HCT116 (cell line): ENCODE results near the gene ADAT3. TPM values are rescaled to one million over a fixed set of nuclear protein-coding genes. Genes with fewer than 3 reads are reported as not detected.
A peak's percentile ranks its signal among the peaks of the same experiment; 100 is the strongest.

ENCODE experiments used
- ATAC-seq: fragments of 200-7000 bp; cut with Tn5 transposase; 2 replicates; pipeline ENCODE4 v1.9.1; 2020; ENCODE audit warnings: mild to moderate bottlenecking, moderate library complexity
- BruUV-seq: library from RNA; stranded (reverse); fragments of 400-500 nt; replicated peaks from 2 replicates; lab custom pipeline; 2021; lab: Mats Ljungman, UMichigan
- CTCF ChIA-PET: fragments of 300-600 bp; sonication (Branson Sonifier 250); formaldehyde crosslinking; loops from one replicate; lab custom pipeline; 2021; ENCODE audit warnings: antibody characterized with exemption; lab: Charles Lee
- POLR2A ChIA-PET: fragments of 300-600, 350-600 bp; sonication (Branson Sonifier 250); formaldehyde crosslinking; loops from one replicate; lab custom pipeline; 2021; ENCODE audit warnings: antibody characterized with exemption; lab: Charles Lee
- RAD21 ChIA-PET, 2 experiments: fragments of 300-600 bp; sonication (Branson Sonifier 250); formaldehyde crosslinking; loops; one replicate each; lab custom pipeline; 2023; ENCODE audit warnings: low total read pairs in 2 of 2; ENCODE audit not compliant: uncharacterized antibody in 2 of 2, unreplicated experiment in 2 of 2, low non-redundant PET in 1 of 2; lab: Charles Lee
- DNase-seq: peaks from one replicate; pipeline ENCODE4 v3.0.0-alpha.2; 2010; ENCODE audit warnings: low read depth, low spot score
- H2AFZ ChIP-seq: fragments of 200-600 bp; shearing (Covaris generic), sonication (generic); 2 replicates; pipeline ENCODE4 v1.6.1; 2017; ENCODE audit warnings: low read depth, mixed run types, mixed read lengths, antibody characterized with exemption, low read length; ENCODE audit not compliant: poor library complexity, severe bottlenecking
- H3K27ac ChIP-seq: 2 replicates; pipeline ENCODE4 v1.5.1; 2012; ENCODE audit warnings: low read depth, low read length
- H3K27me3 ChIP-seq: fragments of 200-600 bp; sonication (generic); 2 replicates; pipeline ENCODE4 v1.6.1; 2016; ENCODE audit warnings: mixed run types, low read length, mixed read lengths; ENCODE audit not compliant: insufficient read depth
- H3K36me3 ChIP-seq, 2 experiments: fragments of 200-500 bp in 1 of 2; fragments of 200-600 bp in 1 of 2; sonication (Bioruptor generic) in 1 of 2; sonication (generic) in 1 of 2; 2 replicates each; pipeline versions ENCODE4 v1.5.1 to v1.6.1; 2014 to 2016; ENCODE audit warnings: low read length in 2 of 2, inconsistent platforms in 1 of 2, mixed read lengths in 1 of 2, mixed run types in 1 of 2; ENCODE audit not compliant: insufficient read depth in 2 of 2, control insufficient read depth in 1 of 2
- H3K4me1 ChIP-seq, 2 experiments: fragments of 200-600 bp in 1 of 2; sonication (generic) in 1 of 2; 2 replicates each; pipeline versions ENCODE4 v1.5.1 to v1.6.1; 2012 to 2017; ENCODE audit warnings: low read length in 2 of 2, inconsistent platforms in 1 of 2, mild to moderate bottlenecking in 1 of 2, mixed read lengths in 1 of 2, mixed run types in 1 of 2, moderate library complexity in 1 of 2; ENCODE audit not compliant: insufficient read depth in 2 of 2, control insufficient read depth in 1 of 2
- H3K4me2 ChIP-seq: fragments of 200-600 bp; sonication (generic); 2 replicates; pipeline ENCODE4 v1.6.1; 2017; ENCODE audit warnings: mixed run types, low read length, mixed read lengths
- H3K4me3 ChIP-seq, 2 experiments: fragments of 200-600 bp in 1 of 2; sonication (generic) in 1 of 2; replicated peaks in 1 of 2; 2 replicates each; pipeline ENCODE4 v1.5.1; 2011 to 2016; ENCODE audit warnings: low read length in 2 of 2, control low read depth in 1 of 2, low read depth in 1 of 2, mild to moderate bottlenecking in 1 of 2, mixed read lengths in 1 of 2, mixed run types in 1 of 2
- H3K79me2 ChIP-seq: fragments of 200-600 bp; sonication (generic); 2 replicates; pipeline ENCODE4 v1.6.1; 2017; ENCODE audit warnings: mild to moderate bottlenecking, mixed run types, low read length, moderate library complexity, mixed read lengths; ENCODE audit not compliant: insufficient read depth
- H3K9ac ChIP-seq: fragments of 200-600 bp; sonication (generic); 2 replicates; pipeline ENCODE4 v1.6.1; 2016; ENCODE audit warnings: low read length, mixed read lengths
- H3K9me2 ChIP-seq: fragments of 200-600 bp; sonication (generic), shearing (Covaris generic); 2 replicates; pipeline ENCODE4 v1.6.1; 2017; ENCODE audit warnings: mixed run types, mild to moderate bottlenecking, moderate library complexity; ENCODE audit not compliant: insufficient read depth
- H3K9me3 ChIP-seq, 2 experiments: fragments of 200-500 bp in 1 of 2; fragments of 200-600 bp in 1 of 2; sonication (Bioruptor generic) in 1 of 2; sonication (generic) in 1 of 2; 2 replicates each; pipeline ENCODE4 v1.6.1; 2014 to 2017; ENCODE audit warnings: low read length in 2 of 2, mixed read lengths in 2 of 2, inconsistent platforms in 1 of 2, low read depth in 1 of 2, mild to moderate bottlenecking in 1 of 2, mixed run types in 1 of 2, moderate library complexity in 1 of 2; ENCODE audit not compliant: control insufficient read depth in 1 of 2, insufficient read depth in 1 of 2
- H4K20me1 ChIP-seq: fragments of 200-600 bp; sonication (generic), shearing (Covaris generic); 2 replicates; pipeline ENCODE4 v1.6.1; 2017; ENCODE audit warnings: mixed run types, mild to moderate bottlenecking, moderate library complexity; ENCODE audit not compliant: insufficient read depth
- CEBPB ChIP-seq: IDR thresholded peaks from 2 replicates; pipeline ENCODE4 v1.6.1; 2012; ENCODE audit warnings: low read depth
- ELF1 ChIP-seq: IDR thresholded peaks from 2 replicates; pipeline ENCODE4 v1.6.1; 2012; ENCODE audit warnings: low read depth, borderline replicate concordance
- EZH2 ChIP-seq: fragments of 200-600 bp; sonication (generic); IDR thresholded peaks from 2 replicates; pipeline ENCODE4 v1.6.1; 2017; ENCODE audit warnings: antibody characterized with exemption, mixed run types
- EZH2phosphoT487 ChIP-seq: fragments of 200-600 bp; IDR thresholded peaks from 2 replicates; pipeline ENCODE4 v1.6.1; 2018; ENCODE audit warnings: antibody characterized with exemption, borderline replicate concordance
- JUND ChIP-seq: IDR thresholded peaks from 2 replicates; pipeline ENCODE4 v1.6.1; 2012
- RAD21 ChIP-seq: IDR thresholded peaks from 2 replicates; pipeline ENCODE4 v1.6.1; 2012; ENCODE audit warnings: low read depth, mild to moderate bottlenecking
- SRF ChIP-seq: IDR thresholded peaks from 2 replicates; pipeline ENCODE4 v1.6.1; 2012; ENCODE audit warnings: low read depth
- TCF7L2 ChIP-seq: IDR thresholded peaks from 2 replicates; pipeline ENCODE4 v1.7.0; 2011; ENCODE audit warnings: borderline replicate concordance, inconsistent platforms; ENCODE audit not compliant: insufficient read depth, insufficient read length; ENCODE audit errors: extremely low read depth
- ZFX ChIP-seq: fragments of 450-650 bp; IDR thresholded peaks from 2 replicates; pipeline ENCODE4 v1.6.1; 2017
- intact Hi-C: fragments of 100-400 bp; cut with micrococcal nuclease; formaldehyde crosslinking; loops from 2 replicates; pipeline ENCODE4 v1.10.0; 2022
- total RNA-seq: library from RNA; stranded (reverse); gene quantifications from one replicate; pipeline ENCODE4 v1.2.1, GENCODE V29; 2021; ENCODE audit not compliant: unreplicated experiment
- TF ChIP-seq, protein P1 (sequence below): IDR thresholded peaks from 2 replicates; pipeline ENCODE4 v1.6.1; 2011; ENCODE audit warnings: mild to moderate bottlenecking, low read length, moderate library complexity; ENCODE audit not compliant: insufficient replicate concordance; ENCODE audit errors: extremely low read depth
- TF ChIP-seq, protein P2 (sequence below), 3 experiments: fragments of 200-600 bp in 1 of 3; sonication (generic) in 1 of 3; IDR thresholded peaks in 2 of 3; conservative IDR thresholded peaks in 1 of 3; 2 replicates each; pipeline ENCODE4 v1.5.1; 2012 to 2017; ENCODE audit warnings: low read depth in 2 of 3, low read length in 2 of 3, antibody characterized with exemption in 1 of 3, borderline replicate concordance in 1 of 3, control low read depth in 1 of 3, mild to moderate bottlenecking in 1 of 3, mixed read lengths in 1 of 3, mixed run types in 1 of 3, moderate library complexity in 1 of 3; ENCODE audit not compliant: insufficient read depth in 1 of 3

Gene ADAT3
- total RNA-seq, 1 experiment from 2014 or later: 15.9 TPM

DNA sequence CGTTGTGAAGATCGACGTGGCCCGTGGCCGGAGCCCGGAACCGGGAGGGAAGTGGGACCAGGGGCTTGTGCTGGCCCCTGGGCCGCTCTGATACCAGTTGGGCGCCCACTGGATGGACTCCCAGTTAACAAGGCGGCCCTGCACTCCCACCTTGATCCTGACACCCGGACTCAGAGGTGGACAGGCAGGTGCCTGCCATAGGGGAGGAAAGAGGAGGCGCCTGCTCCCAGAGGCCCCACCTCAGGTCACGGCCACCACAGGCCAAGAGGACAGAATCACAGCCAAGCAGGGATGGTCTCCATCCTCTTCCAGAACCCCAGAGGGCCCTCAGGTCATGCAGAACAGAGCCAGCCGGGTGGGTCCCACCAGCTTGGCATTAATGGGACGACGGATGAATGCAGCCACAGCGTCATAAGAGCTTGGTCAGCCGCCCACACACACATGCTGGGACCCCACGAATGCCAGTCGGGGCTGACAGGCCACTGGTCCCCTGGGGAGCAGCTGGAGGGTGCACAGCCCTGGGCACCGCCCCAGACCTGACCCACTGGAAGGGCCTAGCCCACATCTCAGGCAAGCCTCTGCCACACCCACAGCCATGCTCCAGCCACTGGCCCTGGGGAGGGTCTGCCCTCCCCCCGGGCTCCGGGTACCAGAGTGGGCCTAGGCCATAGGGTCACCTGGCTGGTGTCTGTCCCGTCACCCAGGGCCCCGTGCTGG, 32.2 kb upstream of the ADAT3 start:
- ATAC-seq (no peak), DNase-seq (no peak)
- ChIA-PET POLR2A (no interaction called here), RAD21 (no interaction called here), CTCF (no interaction called here)
- H3K9ac ChIP-seq: no peak overlapping the region
- peaks cover 3 to 13% of the 10 kb centered on the region in 2 experiments; a peak in 2 of 4 replicates for H3K36me3 ChIP-seq
- H4K20me1 ChIP-seq: peaks cover 11% of the 10 kb centered on the region; the same call in 1 of the 2 replicates
- peaks cover 16 to 31% of the 10 kb centered on the region in 2 experiments for H3K4me1 ChIP-seq
- no peaks in the 10 kb centered on the region for H3K27me3 ChIP-seq
- H3K9me3 ChIP-seq: no peaks in the 10 kb centered on the region
- no peak overlapping the region for H3K4me2 ChIP-seq
- no peak overlapping the region for H3K4me3 ChIP-seq
- H3K79me2 ChIP-seq: peaks cover 49% of the 10 kb centered on the region
- H3K9me2 ChIP-seq: no peaks in the 10 kb centered on the region
- peak overlapping the region; percentile 18; the same call in 1 of the 2 replicates for H3K27ac ChIP-seq
- intact Hi-C loops: no loop called here
- H2AFZ ChIP-seq: no peak overlapping the region
- TF ChIP-seq RAD21 (no peak), CEBPB (no peak), JUND (no peak), EZH2phosphoT487 (no peak), EZH2 (no peak), ELF1 (no peak), SRF (no peak), TCF7L2 (no peak), ZFX (no peak)
- TF ChIP-seq, protein P1, sequence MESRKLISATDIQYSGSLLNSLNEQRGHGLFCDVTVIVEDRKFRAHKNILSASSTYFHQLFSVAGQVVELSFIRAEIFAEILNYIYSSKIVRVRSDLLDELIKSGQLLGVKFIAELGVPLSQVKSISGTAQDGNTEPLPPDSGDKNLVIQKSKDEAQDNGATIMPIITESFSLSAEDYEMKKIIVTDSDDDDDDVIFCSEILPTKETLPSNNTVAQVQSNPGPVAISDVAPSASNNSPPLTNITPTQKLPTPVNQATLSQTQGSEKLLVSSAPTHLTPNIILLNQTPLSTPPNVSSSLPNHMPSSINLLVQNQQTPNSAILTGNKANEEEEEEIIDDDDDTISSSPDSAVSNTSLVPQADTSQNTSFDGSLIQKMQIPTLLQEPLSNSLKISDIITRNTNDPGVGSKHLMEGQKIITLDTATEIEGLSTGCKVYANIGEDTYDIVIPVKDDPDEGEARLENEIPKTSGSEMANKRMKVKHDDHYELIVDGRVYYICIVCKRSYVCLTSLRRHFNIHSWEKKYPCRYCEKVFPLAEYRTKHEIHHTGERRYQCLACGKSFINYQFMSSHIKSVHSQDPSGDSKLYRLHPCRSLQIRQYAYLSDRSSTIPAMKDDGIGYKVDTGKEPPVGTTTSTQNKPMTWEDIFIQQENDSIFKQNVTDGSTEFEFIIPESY: no peak
- TF ChIP-seq, protein P2, sequence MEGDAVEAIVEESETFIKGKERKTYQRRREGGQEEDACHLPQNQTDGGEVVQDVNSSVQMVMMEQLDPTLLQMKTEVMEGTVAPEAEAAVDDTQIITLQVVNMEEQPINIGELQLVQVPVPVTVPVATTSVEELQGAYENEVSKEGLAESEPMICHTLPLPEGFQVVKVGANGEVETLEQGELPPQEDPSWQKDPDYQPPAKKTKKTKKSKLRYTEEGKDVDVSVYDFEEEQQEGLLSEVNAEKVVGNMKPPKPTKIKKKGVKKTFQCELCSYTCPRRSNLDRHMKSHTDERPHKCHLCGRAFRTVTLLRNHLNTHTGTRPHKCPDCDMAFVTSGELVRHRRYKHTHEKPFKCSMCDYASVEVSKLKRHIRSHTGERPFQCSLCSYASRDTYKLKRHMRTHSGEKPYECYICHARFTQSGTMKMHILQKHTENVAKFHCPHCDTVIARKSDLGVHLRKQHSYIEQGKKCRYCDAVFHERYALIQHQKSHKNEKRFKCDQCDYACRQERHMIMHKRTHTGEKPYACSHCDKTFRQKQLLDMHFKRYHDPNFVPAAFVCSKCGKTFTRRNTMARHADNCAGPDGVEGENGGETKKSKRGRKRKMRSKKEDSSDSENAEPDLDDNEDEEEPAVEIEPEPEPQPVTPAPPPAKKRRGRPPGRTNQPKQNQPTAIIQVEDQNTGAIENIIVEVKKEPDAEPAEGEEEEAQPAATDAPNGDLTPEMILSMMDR (IDR thresholded peaks at IDR 0.05 in 2 of 3, conservative IDR thresholded peaks at IDR 0.05 in 1 of 3; ENCODE audit: borderline replicate concordance in 1 of 3, insufficient read depth in 1 of 3, low read depth in 2 of 3, low read length in 2 of 3): no peak
- no TSS peak for BruUV-seq
